RKO (cell line): ENCODE results near the gene TMCC2.

Experiments
- DNase-seq: peaks from one replicate; pipeline ENCODE4 v3.0.0-alpha.2; 2016; ENCODE audit warnings: low spot score

The TMCC2 gene

DNA sequence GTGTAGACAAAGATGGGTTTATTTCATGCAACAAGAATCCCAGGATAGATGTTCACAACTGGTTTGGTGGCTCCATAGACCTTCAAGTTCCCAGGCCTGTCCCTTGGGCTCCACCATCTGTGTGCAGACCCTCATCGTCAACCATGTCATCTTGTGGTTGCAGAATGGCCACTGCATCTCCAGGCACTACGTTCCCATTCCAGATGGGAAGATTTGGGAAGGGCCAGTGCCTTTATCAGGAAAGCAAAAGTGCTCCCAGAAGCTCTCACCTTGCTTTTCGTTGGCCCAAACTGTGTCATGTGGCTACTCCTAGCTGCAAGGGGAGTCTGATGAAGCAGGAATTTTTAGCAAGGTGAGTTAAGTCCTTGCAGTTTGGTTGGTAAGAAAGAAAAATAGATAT, 12.8 kb downstream of the TMCC2 start:
- DNase-seq, result no peak

DNA sequence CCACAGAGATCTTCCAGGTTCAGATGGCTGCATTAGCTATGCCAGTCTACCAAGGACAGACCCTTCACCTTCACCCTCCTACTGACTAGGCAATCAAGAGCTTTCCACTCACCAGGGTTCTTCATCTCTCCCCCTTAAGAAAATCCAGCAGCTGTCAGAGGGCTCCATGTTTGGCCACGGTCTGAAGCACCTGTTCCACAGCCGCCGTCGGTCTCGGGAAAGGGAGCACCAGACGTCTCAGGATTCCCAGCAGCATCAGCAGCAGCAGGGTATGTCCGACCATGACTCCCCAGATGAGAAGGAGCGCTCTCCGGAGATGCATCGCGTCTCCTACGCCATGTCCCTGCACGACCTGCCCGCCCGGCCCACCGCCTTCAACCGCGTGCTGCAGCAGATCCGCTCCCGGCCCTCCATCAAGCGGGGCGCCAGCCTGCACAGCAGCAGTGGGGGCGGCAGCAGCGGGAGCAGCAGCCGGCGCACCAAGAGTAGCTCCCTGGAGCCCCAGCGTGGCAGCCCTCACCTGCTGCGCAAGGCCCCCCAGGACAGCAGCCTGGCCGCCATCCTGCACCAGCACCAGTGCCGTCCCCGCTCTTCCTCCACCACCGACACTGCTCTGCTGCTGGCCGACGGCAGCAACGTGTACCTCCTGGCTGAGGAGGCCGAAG, 13.8 kb downstream of the TMCC2 start:
- no peak for DNase-seq

DNA sequence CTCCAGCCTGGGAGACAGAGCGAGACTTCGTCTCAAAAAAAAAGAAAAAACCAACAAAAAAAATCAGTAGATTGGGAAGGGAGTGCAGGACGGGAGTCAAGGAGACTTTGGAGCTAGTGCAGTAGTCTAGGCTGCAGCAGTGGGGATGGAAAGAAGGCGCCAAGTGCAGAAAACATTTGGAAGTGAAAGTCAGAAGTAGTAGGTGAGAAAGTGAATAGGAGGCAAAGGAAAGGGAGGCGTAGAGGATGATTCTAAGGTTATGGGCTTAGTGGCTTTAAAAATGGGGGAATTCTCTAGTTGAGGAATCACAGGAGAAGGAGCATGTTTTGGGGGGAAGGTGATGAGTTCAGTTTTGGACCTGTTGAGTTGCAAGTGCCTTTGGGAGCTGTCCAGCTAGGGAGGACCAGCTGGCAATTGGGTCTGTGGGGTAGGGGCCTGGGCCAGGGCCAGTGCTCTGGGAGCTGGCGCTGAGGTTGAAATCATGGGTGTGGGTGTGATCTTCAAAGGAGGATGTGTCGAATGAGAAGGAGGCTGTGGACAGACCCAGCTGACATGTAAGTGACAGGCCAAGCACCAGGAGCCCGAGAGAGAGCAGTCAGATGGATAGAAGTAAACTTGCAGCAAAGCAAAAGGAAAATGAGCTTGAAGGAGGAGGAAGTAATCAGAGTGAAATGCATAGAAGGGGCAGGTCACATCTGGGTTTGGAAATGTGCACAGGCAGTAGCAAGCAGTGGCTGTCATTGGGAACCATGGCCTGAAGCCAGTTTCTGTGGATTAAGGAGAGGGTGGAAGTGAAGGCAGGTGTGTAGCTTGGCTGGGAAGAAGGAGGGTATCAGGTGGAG, 15.8 kb downstream of the TMCC2 start:
- DNase-seq, result no peak

DNA sequence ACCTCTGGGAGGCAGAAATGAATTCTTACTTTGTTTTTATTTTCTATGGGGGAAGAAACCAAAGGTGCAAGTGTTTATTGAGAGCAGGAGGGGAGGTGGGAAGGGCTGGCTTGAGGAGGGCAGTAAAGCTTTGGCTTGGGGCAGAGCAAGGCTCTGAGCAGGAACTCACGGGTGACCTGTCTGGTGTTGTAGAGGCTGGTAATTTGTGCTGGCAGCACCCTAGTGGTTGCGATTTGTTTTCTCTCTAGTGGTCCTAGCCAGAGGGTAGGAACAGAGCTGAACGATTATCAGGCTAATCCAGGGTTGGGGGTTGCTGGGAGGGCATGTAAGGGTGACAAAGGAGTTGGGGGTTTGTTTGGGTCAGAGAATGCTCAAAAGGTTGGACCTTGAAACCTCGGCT, 16.6 kb downstream of the TMCC2 start:
- no peak for DNase-seq

DNA sequence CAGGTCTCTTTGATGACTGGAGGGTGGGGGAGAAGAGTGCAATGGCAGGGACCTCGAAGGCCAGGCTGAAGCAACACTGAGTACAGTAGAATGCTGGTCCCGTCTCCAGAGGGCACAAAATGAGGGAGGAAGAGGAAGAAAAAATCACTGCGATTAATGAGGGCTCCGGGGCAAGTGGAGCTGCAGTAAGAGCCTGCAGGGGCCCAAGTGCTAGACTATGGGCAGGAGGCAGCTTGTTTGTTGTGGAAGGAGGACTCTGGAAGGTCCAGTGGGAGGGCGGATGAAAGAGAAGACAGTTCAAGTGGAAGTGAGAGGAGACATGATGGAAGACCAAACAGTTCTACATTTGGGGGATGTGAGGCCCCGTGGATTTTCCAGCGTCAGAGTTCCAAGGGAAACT, 17.4 kb downstream of the TMCC2 start:
- no peak for DNase-seq

DNA sequence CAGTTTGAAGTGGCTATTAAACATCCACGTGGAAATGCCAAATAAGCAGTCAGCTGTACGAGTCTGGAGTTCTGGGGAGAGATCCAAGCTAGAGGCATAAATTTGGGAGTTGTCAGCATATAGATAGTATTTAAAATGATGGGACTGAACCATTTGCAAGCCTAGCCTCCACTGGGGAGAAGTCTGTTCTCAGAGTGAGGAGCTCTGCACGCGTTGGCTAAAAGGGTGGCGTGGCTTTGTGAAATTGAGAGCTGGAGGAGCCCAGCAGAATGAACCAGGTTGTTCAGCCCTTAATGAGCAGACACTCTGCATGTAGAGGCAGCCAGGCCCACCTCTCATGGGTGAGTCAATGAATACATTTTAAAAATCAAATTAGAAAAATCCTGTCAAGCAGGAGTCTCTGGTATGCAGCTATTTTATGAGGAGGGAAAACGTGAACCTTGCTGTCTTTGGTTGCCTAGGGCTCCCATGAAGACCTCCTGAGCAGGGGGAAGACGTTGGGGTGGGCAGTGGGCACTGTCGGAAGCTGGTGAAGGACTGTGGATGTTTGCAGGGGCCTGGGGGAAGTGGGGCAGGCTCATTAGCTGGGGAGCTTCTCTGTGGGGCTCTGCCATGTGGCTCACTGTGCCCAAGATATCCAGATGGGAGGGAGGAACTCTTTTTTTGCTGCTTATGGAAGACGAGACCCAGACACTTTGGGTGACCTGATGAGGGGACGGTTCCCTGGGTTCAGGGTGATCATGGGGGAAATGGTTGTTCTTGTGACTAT, 18.8 kb downstream of the TMCC2 start:
- DNase-seq, result no peak

DNA sequence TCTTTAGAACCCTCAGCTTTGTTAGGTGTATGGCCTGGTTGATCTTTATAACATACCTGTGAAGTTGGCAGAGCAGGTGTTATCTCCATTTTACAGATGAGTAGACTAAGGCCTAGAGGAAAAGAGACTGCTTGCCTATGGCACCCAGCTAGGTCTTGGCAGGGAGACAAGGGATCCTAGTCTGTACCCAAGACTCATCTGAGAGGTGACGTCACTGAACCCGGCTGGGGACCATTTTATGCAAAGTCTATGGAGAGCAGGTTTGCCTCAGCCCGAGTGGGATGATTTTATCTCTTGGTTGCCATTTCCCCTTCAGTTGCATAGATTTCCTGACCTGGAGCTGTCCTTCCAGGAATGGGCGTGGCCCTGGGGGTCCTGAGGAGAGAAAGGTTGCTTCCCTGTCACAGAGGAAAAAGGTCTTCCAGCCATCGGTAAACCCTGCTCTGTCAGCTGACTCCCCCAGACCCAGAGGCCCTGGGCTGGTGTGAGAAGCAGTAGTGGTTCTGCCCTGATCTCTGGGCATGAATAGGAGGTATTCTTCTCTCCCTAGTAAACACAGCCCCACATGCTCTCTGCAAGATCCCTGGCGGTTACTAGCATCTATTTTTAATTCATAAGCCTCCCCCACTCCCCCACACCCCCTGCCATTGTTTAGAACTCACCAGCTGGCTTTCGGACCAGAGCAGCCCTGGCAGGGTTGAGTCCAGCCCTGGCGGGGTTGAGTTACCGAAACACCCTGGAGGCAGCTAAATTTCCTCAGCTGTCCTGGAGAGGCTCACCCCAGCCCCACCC, 19.6 kb downstream of the TMCC2 start:
- no peak for DNase-seq

DNA sequence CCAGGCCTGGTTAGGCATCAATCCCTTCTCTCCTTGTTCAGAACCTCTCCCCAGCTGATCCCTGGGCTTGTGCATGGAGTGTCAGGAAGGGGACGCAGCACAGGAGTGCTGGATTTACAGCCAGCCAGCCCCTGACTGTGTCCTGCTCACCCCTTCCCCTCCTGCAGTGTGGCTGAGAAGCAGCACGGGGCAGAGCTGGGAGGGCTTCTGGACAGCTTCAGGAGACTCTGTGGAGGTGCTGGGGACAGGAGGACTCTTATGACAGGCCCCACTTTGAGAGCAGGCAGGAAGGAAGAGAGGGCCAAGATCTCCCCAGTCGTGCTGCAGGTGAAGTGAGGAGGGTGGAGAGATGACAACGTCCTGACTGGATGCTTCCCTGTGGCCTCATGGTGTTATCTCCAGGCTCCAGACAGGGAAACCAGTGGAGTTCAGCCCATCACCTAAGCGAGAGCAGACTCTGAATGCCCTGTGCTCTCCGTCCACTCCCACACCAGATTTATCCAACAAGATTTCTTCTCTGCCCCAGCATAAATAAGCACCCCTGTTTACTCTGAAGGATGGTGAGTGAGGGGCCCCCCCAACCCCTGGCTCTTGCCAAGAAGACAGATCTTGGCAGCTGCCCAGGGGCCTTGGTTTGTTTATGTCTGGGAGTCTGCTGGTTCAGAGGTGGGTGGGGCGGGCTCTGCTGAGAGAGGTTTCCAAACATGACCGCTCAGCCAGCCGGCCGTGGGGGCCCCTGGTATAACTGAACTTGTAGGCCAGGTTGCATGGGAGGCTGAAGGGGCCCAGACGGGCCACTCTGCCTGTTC, 21.3 kb downstream of the TMCC2 start:
- DNase-seq, result no peak

DNA sequence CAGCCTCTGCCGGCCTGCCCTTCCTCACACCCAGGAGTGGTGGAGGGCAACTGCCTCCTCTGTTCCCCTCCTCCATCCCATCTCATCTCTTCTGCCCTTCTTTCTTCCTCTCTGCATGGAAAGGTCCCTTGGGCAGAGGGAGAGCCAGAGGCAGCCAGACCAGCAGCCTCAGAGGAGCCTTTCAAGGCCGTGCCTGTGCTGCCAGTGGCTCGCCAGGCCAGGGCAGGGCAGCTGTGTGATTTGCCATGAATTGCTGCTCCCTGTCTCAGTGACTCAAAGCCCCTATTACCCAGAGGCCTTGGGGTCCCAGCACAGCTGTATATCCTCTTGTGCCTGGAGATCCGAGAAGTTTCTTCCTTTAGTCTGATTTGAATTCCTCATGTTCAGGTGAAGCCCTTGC, 21.9 kb downstream of the TMCC2 start:
- DNase-seq, result no peak

DNA sequence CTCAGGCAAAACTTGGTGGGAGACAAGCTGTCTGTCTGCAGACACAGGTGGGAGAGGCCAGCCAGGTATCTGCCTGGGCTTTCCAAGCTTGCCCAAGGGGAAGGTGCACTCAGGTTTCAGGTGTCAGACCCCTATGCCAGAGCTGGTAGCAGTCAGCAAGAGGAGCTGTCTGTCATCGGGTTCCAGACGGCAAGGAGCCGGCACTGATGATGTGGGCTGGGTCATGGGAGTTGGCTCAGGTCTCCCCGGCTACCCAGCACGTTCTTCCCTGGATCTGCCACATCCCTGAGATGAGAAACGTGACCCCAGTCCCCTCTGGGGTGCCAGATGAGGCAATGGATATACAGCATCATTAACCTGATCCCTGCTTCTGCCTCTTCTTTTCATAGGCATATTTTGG, 23.0 kb downstream of the TMCC2 start:
- no peak for DNase-seq

DNA sequence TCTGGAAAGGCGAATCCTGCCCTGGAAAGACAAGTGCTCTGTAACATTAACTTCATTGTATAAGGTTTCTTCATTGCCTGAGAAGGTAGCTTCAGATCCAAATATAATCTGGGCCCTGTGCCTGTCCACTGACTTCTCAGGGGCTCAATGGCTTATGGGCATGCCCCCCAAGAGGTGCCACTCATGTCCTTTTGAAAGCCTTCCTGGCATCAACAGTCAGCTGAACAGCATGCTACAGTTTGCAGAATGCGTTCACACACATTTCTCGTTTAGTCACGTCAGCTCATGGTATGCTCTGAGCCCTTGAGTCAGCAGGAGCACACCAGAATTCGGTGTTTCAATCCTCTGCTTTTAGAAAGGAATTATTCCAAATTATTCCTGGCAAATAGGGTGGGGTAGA, 23.8 kb downstream of the TMCC2 start:
- DNase-seq, result no peak

DNA sequence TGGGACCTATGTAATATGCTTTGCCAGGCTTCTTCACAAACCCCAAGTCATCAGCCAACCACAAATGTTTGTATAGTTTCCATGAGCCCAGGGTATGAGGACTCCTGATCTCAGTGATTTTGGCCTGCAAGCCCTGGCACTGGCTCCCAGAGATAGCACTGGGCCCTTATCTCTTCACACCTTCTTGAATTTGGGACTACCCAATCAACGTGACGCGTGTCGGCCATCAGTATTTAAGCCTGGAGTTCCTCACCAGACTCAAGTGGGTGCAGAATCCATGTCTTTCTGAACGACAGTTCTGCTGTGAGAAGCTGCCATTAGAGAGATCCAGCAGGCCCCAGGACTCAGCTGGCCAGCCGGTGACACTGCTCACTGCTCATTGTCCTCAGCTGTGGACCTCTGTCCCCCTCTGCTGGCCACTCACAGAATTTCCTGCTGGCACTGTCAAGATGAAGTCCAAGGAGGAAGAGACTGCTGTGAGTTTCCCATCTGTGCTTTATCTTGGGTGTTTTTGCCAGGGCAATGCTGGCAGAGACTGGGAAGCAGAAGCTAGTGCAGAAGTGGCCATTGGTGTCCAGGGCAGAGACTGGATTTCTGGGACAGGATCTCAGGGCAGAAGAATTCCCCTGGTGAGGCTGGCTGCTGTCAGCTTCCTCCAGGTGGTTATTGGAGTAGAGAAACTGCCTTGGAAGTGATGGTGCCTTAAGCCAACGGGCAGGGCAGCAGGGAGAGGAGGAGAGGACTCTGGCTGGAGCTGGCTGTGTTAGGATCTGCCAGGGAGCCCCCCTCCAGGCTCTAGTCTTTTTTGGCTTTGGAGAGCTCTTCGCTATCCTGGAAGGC, 28.4 kb downstream of the TMCC2 start:
- peak; percentile 80 for DNase-seq

DNA sequence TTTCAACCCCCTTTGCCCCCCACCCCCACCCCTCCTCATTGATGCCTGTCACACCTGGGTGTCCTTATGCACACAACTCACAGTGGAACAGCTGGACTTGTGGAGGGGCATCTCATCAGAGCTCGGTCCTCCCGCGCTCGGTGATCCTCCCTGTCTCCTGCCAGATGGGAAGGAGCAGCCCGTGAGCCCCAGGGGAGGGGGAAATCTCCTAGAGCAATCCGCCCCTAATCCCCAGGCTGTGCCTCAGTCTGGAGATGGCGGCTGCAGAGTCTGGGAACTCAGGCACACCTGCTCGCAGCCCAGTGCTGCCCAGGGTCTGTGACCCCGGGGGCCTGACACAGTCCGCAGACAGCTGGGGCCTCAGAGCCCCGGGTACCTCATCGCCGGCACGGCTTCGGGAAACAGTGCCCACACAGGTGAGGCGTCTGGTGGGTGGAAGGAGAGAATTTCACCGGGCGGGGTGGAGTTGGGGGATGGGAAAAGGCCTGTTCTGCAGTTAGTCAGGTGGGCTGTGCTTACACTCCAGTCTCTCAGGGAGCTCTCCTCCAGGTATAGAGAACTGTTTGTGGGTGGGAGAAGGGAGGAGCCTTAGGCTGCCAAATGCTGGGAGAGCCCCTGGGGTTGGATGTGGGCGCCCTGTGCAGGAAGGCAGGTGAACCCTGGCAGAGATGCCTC, 29.3 kb downstream of the TMCC2 start:
- DNase-seq, result no peak

DNA sequence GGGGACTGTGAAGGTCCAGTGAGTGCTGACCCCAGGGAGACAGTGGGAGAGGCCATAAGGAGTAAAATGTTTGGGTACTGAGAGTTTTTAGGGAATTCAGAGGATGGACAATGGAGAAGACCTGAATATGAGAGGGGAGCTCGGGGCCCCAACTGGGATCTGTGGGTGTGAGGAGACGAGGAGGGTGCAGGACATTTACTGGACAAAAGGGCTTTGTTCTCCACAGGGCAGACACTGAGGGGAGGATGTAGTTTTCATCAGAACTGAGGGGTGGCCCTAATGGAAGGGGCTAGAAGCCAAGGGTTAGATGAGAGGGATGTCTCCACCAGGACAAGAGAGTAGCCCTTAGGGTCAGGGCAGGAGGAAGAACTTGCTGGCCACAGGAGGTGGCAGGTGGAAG, 30.0 kb downstream of the TMCC2 start:
- DNase-seq, result no peak

DNA sequence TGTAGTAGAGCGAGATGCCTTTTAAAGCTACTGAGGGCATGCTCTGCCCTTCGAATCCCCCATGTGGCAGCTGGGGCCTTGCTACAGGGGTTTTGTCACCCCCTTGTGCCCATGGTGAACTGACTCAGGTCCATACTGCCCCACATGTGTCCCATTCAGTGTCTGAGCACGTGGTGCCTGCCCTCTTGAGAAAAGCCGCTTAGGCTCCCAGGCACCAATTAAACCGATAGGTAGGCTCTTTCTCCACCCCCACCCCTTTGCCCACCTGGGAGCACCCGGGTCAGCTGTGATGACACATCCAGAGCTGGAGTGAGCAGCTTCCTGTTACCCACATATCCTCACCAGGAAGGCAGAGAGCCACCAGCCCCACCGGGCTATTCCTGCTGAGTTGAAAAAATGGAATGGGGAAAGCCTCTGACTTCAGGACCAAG, 30.5 kb downstream of the TMCC2 start:
- no peak for DNase-seq

DNA sequence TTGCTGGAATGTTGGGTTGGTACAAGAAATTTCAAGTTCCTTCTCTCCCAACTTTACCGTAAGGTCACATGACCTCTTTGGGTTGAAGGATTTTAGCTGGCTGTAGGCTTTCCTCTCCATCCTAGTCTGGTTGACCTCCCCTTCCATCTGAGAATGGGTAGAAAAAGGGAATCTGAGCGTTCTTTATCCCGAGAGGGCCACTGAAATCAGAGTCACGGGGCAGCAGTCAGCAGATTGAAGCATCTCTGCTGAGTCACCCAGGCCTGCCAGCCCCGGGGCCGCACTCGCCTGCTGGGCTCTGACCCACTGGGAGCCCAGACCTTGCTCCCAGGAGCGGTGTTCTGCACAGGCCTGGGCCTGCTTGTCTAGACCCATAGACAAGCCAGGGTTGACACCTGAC, 31.0 kb downstream of the TMCC2 start:
- DNase-seq, result no peak

DNA sequence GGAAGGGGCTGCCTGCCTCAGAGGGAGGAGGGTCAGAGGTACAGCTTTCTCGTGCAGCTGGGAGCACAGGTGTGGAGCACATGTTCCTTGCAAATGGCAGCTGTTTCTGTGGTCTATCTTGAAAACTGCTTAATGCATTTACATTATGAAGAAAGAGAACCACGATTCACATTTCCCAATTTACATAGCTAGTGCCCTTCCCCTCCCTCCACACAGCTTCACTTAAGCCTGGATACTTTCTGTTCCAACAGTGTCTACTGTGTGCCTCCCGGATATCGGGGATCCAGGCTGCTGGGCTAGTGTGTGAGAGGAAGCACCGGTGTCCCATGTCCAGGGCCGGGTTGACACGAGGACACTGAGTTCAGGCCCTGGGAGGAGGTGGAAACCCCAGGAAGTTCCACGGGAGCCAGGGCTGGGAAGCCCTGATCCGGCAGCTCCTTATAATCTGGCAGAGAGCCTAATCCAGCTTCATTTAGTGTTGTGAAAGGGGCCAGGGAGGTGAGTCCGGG, 31.6 kb downstream of the TMCC2 start:
- no peak for DNase-seq

DNA sequence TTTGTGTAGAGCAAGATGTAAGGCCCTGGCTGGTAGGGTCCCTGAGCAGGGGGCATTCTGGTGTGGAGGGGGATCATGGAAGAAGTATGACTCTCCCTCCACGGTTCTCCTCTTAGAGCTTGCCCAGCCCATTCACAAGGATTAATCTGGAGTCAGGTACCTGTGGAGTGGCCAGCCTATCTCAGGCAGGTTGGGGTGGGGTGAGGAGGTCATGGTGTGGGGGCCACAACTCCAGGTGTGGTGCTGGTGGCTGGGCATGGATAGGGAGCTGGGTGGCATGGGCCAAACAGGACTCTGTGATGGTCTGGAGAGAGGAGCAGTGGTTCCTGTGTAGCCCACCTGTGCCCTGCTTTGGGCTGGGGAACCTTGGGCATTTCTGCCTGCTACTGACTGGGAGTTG, 32.3 kb downstream of the TMCC2 start:
- DNase-seq, result no peak

DNA sequence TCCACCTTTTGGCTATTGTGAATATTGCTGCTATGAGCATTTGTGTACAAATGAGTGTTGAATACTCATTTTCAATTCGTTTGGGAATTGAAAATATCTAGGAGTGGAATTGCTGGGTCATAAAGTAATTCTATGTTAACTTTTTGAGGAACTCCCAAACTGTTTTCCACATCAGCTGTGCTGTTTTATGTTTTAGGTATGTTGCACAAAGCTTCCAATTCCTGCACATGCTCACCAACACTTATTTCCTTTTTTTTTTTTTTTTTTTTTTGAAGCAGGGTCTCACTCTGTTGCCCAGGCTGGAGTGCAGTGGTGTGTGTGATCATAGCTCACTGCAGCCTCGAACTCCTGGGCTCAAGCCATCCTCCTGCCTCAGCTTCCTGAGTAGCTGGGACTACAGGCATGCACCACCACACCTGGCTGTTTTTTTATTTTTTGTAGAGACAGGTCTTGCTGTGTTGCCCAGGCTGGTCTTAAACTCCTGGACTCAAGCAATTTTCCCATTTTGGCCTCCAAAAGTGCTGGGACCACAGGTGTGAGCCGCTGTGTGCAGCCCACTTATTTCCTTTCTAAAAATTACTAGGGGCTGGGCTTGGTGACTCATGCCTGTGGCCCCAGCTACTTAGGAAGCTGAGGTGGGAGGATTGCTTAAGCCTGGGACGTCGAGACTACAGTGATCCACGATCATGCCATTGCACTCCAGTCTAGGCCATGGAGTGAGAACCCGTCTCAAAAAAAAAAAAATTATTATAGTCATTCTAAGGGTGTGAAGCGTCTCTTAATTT, 33.4 kb downstream of the TMCC2 start:
- no peak for DNase-seq
